Measurements from ENCODE around the gene SCAANT1.

- TF ChIP-seq CTCF (IDR thresholded peaks at IDR 0.05) = peak; percentile 84
- TF ChIP-seq EZH2 (IDR thresholded peaks at IDR 0.05; ENCODE audit: borderline replicate concordance, insufficient read depth, low read depth, low read length, poor library complexity, severe bottlenecking) = no peak
These were observed 49.7 kb upstream of the SCAANT1 start for GRCh38 chr3:63961891-63962290.
